NT2/D1 (cell line): ENCODE measurements around the gene LHX3.

Experiments used
- SUZ12 ChIP-seq: IDR thresholded peaks from 2 replicates; pipeline ENCODE4 v1.6.1; 2011; ENCODE audit not compliant: insufficient read length, insufficient read depth; ENCODE audit errors: extremely low read depth
- YY1 ChIP-seq: IDR thresholded peaks from 2 replicates; pipeline ENCODE4 v1.6.1; 2011; ENCODE audit not compliant: insufficient read length, insufficient read depth

DNA sequence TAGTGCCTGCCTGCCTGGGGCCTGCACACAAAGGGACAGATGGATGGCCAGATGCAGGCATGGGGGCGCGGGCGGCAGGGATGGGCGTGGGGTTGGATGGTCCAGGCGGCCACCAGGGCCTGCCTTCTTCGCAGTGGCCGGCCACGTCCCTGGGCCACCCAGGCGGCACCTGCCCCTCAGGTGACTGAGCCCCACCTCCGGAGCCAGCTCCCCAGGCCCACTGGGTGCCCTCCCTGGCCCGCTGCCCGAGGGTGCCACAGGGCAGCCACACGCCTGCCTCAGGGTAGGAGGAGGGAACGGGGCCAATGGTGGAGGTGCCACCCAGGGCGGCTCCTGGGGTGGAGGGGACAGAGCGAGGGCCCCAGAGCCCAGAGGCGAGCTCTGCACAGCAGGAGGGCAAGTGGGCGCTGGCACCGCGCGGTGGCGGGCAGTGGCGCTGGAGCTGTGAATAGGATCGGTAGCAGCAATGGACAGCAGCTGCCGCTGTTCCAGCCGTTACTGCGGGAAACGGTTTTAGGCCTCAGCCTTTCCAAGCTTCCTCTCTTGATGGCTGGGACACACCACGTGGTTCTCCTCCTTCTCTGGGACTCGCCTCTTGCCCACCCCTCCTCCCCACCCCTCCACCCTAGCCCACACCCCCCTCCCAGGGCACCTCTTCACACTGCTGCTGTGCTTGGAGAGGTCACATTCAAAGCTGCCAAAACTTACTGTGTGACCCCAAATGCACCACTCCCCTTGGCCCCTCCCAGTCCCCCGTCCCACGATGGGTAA, 19.1 kb downstream of the LHX3 start:
- TF ChIP-seq YY1 (no peak), SUZ12 (no peak)
